Right forelimb (tissue), 1 donor: ENCODE data around the gene SHISA6.
A peak's percentile ranks its signal among the peaks of the same experiment; 100 is the strongest.

ENCODE experiments used
- DNase-seq: peaks from one replicate; pipeline ENCODE4 v3.0.0-alpha.2; 2018

The SHISA6 gene

GRCh38 chr17:11467639-11468038 is 226.6 kb downstream of the SHISA6 start:
- no peak for DNase-seq

- no peak for DNase-seq
Measured at GRCh38 chr17:11485336-11486100, 244.5 kb downstream of the SHISA6 start.

GRCh38 chr17:11486101-11486867 is 245.3 kb downstream of the SHISA6 start:
- DNase-seq: no peak

DNA sequence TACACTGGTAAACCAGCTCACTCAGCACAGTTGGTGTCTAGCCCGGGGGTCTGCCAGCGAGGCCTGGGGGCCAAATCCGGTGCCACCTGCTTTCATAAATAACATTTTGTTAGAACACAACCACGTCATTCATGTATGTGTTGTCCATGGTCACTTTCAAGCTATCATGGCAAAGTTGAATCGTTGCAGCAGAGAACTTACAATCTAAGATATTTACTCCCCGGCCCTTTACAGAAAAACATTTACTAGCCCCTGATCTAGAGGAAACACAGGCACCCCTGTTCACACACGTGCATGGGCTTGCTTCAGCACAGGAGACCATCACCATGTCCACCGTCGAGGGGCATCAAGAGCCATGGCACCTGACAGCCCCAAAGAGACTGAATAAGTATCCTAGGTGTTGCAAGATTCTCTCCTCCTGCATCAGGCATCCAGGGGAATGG is 245.9 kb downstream of the SHISA6 start:
- DNase-seq: no peak

DNA sequence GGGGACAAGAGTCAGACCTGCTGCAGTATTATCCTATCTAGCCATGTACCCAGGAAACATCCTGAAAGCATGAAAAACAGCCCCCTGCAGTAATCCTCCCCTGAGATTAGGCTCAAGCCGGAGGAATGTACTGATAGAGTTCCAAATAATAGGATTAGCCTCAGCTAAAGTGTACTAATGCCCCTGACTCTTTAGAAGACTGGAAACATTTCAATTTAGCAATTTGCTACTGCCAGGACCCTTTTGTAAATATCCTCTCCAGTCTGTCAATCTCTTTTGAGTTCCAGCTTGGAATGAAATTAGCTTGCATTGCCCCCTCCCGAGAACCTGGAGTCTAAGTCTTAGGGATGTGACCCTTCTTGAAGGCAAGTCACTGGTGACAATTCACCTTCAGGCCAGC is 246.5 kb downstream of the SHISA6 start:
- DNase-seq: no peak

DNA sequence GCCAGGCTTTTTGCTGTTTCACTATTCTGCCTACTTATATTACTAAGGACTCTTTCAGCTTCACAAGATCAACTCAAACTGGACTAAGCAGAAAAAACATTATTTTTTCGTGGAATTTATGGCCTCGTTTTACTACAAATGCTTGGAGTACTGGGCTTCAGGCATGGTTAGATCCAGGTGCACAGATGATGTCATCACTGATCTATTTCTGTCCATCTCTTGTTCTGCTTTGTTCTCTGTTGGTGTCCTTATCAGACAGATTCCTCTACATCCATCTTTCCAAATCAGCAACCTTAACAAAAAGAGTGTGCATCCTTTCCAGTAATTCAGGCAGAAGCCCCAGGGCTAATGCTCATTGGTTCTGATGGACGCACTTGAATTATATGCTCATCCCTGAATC is 247.4 kb downstream of the SHISA6 start:
- DNase-seq: no peak

DNA sequence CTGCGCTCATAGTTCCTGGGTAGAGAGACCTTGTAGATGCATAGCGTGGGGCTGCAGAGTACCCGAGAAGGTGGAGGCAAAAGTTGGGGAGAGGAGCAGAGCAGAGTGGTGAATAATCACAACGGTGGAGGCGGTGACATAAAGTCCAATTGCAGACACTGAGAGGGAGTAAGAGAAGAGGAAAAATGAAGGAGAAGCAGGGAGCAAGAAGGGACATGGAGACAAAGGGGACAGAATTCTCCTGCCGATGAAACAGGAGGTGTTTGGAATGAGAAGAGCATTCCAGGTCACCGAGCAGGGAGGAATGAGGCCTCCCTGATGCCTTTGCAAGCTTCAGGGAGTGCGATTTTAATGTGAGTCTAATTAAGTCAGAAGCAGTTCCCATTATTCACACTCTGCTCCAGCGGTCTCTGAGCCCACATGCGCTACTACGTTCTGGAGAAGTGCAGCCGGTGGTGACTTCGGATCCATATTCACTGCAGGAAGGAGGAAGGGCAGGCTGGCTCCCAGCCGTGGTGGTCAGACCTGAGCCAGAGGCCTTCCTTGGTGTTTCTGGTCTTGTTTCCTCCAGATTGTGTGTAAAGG is 249.2 kb downstream of the SHISA6 start:
- DNase-seq: no peak

DNA sequence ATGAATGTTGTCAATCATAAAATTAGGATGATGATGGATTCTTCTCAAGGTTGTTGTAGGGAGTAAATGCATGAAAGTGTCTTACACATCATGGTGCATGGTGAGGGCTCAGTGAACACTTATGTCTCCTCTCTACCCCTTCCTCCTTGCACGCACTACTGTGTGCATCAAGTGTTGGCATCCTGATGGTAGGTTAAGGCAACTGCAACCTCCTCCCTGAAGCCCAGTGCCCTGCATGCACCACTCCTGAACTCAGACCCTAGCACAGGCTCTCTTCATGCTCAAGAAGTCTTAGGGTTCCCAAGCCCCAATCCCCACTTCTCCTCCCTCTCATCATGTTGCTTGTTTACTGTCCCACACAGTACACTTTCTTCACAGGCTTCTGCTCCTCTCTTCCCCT is 251.5 kb downstream of the SHISA6 start:
- DNase-seq: no peak

DNA sequence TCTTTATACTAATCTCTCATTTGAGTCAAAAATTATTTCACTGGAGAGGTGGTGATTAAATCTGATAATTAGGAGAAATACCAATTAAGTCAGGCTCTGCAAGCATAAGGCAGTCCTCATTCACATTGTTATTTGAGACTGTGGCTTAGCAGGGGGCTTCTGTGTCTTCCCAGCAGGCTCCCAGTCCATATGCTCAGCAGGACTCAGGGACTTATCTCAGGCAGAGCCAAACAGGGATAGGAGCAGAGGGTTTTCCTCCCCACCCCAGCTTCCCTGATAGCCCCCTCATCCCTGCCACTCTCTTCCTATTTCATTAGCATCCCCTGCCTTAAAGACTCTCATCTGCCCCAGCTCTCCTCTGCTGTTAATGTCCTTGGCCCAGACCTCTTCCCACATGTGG is 252.9 kb downstream of the SHISA6 start:
- no peak for DNase-seq

GRCh38 chr17:11495613-11496012 is 254.6 kb downstream of the SHISA6 start:
- no peak for DNase-seq

DNA sequence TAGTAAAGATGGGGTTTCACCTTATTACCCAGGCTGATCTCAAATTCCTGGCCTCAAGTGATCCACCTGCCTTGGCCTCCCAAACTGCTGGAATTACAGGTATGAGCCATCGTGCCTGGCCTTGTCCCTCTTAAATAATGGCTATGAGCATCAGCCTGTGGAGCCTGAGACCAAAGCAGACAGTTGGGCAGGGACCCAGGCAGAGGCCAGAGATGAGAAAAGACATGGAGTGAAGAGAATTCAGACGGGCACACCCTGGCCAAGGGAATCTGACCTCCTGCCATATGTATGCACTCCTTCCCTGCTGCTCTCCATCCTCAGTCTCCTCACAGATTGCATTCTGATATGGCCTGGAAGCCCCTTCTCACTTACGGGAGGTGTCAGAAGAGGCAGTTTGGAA is 258.9 kb downstream of the SHISA6 start:
- DNase-seq: no peak

GRCh38 chr17:11503308-11504035 is 262.5 kb downstream of the SHISA6 start:
- DNase-seq: no peak

GRCh38 chr17:11506635-11507034 is 265.6 kb downstream of the SHISA6 start:
- DNase-seq: peak; percentile 58

GRCh38 chr17:11511696-11512095 is 270.7 kb downstream of the SHISA6 start:
- no peak for DNase-seq

GRCh38 chr17:11514565-11514964 is 273.6 kb downstream of the SHISA6 start:
- DNase-seq: no peak

- no peak for DNase-seq
Measured at GRCh38 chr17:11514981-11515680, 274.1 kb downstream of the SHISA6 start.

DNA sequence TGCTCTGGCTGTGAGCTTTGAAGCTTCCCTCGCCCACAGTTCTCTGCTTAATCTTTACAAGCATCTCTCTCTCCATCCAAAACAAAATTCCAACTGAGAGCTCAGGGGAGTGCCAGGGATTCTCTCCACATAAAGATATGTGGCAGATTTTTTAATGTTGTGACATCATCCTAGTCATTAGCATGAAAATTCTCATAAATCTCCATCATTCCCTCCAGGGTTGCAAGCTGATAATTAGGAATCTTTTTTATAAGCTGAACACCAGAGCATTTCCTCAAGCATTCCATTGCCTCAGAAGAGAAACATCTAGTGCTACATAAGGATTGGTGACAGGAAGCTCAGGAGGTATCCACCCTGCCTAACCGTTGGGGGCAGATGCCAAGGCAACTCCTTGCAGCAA is 274.9 kb downstream of the SHISA6 start:
- no peak for DNase-seq

GRCh38 chr17:11535231-11535630 is 294.2 kb downstream of the SHISA6 start:
- no peak for DNase-seq

GRCh38 chr17:11538366-11538765 is 297.4 kb downstream of the SHISA6 start:
- no peak for DNase-seq

DNA sequence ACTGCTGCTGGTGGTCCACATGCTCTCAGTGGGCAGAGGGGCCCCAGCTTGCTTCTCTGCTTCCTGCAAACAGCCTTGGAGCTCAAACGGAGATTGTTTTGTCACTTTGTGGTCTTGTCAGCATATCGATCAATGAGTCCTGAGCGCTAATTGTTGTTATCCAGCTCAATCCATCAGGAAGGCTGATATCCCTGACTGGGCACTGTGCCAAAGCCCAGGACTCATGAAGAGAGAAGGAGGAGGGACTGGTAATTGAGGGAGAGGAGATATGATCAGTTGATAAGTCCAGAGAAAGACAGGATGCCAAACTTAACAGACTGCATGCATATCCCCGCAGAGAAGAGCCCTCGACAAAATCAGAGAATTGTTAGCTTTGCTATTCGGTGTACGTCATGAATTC is 298.6 kb downstream of the SHISA6 start:
- DNase-seq: no peak

GRCh38 chr17:11545002-11545401 is 304.0 kb downstream of the SHISA6 start:
- DNase-seq: no peak

DNA sequence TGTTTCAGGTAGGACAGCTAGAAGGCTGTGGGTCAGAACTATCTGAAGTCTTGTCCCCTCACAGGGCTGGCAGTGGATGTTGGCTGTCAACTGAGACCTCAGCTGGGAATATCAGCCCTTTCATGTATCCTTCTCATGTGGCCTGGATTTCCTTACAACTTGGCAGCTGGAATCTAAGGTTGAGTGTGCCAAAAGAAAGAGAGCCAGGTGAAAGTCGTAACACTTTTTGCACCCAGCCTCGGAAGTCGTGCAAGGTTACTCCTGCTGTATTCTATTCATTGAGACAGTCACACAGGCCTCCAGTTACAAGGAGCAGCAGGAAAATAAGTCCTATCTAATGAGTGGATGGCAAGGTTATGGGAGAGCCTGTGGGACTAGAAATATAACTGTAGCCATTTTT is 304.7 kb downstream of the SHISA6 start:
- no peak for DNase-seq

- DNase-seq: no peak
Measured at GRCh38 chr17:11547853-11548252, 306.8 kb downstream of the SHISA6 start.
